GM18520 (cell line): Measurements from ENCODE around the gene SERGEF.

ENCODE experiments used
- ATAC-seq: cut with Tn5 transposase; IDR thresholded peaks from one replicate; pipeline ENCODE4 v1.9.1; 2021; ENCODE audit not compliant: unreplicated experiment

SERGEF gene

DNA sequence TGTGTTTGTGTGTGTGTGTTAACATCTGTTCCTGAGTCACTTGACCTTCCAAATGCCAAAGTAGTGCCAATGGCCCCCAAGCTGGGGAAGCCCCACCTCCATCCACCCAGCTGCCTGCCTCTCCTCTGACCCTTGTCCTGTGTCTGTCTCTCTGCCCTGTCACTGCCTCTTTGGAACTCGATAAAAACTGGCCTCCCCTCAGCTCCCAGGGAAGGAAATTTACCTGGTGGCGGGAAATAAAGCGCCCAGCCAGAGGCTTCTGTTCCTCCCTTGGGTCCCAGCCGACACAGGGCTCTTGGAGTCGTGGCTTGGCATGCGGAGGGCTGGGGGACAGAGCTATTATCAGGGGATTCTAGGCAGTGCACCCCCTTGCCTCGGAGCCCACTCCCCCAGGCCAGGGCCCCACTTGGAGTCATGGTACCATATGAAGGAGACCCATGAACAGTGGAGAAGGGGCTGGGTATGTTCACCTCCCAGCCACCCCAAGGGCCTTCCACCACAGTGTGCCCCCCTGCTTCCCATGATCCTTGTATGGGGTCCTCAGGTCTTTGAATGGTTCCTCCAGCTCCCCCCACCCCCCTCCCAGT is 272.1 kb downstream of the SERGEF start:
- no peak for ATAC-seq

DNA sequence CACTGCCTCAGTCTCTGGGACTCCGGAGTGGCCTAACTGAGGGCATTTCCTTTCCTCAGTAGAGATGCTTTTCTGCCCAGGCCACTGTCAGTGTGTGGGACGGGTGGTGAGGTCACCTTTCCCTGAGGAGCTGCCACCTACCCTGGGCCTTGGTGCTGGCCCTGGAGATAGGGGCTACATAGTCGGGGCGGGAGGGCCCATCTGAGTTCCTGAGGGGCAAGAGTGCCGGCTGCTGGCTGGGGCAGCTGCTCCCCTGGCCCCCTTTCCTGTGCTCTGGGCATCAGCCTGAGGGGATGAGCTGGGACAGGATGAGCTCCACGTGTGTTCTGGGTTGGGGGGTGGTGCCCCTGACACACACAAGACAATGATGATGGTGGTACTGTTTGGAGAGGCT is 272.9 kb downstream of the SERGEF start:
- ATAC-seq = no peak

DNA sequence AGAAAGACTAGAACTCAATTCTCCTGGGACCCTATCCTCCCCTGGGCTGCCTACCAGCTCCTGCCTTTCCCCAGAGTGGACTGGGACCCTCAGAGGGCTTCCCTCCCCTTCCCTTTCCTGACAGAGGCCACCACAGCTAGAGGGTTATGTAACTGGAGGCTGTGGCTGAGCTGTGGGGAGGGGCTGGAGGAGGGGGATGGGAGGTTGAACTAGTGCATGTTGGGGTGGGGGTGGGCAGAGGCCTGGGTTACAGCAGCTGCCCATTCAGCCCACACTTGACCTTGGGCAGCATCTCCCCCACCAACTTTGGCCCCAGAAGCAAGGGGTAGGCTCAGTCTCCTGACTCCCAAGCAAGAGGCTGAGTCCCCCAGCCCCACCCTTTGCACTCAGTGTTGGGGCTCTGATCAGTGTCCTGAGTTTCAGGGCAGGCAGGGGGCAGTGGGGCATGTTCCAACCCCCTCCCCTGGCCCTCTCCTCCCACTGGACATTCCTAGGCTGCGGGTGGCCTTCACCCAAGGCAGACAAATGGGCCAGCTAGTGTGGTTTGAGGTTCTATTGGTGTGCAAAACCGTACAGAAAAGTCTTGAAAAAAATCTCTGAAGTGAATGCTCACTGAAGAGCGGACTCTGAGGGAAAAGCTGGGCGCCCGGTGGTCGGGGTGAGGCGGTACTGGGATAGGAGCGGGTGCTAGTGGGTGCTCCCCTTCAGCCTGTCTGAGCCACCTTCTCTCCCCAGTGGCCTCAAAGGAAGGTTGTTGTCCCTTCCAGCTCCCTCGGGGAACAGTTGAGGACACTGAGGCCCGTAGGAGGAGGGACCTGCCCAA is 274.5 kb downstream of the SERGEF start:
- ATAC-seq = no peak
